Fibroblast of skin of left biceps (primary cell): Measurements from ENCODE around the gene AKT1S1.

ENCODE experiments used
- DNase-seq, 2 experiments: peaks; one replicate each; pipeline ENCODE4 v3.0.0-alpha.2; 2013; ENCODE audit warnings: low read depth in 2 of 2

AKT1S1 gene

DNA sequence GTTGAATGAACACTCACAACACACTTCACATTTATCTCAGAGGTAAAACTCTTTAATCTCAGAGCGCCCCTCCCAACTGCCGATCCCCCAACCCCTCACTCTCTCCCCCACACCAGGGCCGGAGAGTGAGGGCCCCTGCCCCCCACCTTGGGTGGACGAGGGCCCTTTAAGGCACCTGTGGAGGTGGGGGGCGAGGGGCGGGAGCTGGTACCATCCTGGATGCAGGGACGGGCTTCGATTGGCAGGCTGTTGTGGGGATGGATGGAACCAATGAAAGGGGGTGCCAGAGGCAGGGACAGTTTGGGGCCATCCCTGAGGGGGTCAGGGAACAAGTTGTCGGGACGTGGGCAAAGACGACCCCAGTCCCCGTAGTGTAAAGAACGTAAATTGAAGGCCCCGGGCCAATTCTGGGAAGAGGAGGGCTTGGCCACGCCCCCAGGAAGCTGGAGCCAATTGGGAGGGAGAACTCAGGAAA is 8.1 kb downstream of the AKT1S1 start:
- DNase-seq: no peak

DNA sequence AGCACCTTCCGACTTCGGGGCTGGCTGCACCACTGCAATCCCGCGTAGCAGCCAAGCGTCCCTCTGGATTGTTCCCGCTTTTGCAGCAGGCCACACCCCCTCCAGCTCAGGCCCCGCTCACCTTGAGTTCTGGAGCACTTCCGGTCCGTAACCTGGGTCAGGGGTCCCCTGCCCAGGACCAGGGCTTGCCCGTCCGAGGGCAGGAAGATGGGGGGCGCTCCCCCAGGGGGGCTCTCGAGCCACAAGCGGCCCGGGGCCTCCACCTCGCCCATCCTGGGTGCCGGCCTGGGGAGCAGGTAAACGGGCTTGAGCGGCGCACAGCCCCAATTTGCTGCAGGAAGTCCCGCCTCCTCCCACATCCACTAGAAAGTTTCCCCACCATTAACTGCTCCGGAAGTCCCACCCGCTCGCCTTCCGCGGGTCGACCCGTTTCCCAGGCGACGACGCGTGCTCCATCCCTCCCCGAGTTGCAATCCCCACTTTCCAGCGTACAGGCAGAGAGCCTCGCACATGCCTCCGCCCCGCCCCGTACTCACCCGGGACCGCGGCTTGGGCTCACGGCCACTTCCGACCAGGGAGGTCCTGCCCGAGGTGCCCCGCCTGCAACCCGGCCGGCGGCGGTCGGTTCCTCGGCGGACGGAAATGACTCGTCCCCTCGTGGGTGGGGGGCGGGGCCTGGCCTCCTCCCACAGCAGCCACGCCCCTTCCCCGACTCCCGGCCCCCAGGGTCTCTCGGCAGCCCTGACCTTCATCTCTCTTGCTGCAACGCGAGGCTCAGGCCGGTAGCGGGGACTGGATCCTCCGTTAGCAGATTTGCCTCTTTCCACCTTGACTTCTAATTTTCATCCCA is 10.0 kb downstream of the AKT1S1 start, which contains the start of gene PNKP:
PNKP (minus strand) TSS at position 644 of the 850 bp plus-strand sequence; CDS start at position 272, 372 bp downstream.
- DNase-seq: peak; percentile 54 to 58

DNA sequence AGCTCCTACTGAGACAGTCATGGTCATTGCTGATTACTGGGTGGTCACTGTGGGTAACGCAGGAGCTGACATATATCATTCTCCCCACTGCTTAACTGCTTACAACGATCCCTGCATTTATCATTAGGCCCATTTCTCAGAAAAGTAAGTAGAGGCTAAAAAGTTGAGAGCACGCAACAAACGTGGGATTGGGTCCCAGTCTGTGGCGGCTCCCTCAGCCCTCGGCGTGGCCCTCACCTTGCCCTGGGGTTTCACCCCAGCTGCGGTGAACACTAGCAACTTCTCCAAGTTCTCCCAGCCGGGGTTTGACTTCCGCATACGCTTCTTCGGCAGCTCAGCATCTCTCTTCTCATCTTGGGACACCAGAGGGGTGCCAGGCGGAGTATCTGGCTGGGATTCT is 12.3 kb downstream of the AKT1S1 start:
- DNase-seq: no peak

DNA sequence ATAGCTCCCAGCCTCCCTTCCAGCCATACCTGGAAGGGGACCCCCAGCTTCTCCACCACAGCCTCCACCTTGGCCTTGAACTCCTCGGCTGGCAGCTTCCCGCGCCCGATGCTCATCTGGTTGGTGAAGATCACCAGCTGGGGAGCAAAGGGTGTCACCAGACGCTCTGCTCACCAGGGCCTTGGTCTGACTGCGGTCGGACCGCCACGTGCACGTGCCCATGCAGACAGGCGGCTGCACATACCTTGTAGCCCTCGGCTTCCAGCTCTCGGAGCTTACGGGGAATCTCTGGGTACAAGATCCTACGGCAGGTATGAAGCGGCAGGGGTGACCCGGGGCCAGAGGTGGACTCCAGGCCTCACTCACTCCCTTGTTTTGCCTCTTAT is 13.2 kb downstream of the AKT1S1 start:
- DNase-seq: no peak

DNA sequence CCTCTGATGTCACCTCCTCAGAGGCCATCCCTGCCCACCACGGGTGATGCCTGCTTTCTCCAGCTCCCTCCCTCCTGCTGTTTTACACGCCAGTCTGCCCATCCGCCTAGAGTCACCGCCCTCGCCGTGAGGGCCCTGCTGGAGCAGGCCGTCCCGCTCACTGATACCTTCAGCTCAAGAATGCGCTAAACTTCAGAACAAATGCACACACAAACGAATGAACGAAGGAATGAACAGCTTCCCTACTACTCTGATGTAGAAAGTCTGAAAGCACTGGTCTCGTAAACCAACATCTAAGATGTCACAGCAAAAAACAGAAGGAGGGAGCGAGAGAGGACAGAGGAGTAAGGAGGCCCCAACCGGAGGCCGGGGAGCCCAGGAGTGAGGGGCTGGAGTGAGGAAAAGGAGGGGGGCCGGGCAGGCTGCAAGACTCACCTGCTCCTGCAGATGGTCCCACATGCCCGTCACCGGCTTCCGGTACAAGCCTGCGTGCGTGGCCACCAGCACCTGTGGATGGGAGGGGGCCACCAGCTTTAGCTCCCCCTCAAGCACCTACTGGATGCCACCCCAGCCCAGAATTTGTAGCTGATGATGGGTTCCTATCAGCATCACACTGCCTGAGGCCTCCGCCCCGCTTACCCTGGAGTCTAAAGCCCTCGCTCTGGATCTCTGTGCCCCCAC is 13.8 kb downstream of the AKT1S1 start:
- DNase-seq: no peak

DNA sequence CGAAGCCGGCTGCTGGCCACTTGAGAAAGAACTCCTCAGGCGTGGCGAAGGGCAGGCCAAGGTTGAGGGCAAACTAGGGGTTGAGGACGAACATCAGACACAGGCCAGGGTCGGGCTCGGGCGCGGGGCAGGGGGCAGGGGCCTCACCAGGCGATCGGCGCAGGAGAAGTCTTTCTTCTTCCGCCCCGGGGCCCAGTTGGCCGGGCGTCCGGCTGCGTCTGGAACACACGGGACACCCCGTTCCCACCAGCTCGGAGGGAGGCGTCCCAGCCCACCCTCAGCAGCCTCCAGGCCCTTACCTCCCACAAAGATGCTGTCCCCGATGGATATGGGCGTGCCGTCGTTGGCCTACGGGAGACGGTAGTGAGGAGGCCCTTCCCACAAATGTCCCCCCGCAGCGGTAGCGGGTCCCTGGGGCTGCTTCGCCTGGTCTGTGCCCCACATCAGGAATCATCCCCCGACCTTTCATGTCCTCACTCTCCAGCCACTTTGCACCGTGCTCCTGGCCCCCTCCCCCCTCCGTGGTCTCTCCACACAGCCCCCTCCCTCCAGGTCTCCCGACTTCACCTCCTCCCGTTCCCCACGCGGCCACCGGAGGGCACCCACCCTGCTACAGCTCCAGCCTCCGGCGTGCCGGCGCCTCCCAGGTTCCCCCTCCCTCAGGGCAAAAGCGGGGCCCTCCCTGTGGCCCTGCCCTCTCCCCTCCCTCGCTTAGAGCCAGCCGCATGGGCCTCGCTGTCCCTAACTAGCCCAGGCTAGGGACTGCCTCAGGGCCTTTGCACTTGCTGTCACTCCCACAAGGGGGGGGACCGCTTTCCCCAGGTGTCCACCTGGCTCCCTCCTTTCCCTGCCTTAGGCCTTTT is 14.5 kb downstream of the AKT1S1 start:
- no peak for DNase-seq

DNA sequence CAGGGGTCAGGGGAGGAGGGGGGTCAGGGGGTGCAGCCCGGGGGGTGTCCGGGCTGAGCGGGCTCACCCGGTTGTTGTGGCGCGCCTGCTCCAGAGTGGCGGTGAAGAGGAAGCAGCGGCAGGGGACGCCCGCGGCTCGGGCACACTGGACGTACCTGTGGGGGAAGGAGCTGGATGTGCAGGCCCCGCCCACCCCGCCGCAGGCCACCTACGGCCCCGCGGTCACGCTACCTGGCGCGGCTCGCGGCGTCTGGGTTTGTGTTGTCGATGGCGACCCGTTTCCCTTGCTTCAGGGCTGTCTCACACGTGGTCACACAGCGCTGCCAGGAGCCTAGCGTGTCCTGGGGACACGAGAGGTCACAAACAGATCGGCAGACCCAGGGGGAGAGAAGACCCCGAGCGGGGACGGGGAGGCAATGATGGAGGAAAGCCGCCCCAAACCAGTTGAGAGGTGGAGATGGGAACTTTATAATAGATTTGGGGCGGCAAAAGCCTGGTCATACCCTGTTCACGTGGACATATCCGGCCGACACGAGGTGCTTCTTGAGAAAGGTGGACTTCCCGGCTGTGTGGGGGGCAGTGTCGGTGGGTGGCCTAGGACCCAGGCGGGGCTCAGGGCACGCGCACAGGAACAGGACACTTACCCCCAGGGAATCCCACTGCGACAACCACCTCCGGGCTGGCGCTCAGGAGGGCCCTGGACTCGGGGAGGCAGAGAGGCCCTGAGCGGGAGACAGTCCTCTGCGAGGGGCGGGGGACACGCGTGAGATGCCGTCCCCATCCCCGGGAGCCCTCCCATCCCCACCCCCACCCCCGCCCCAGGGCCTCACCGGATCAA is 15.4 kb downstream of the AKT1S1 start:
- no peak for DNase-seq

DNA sequence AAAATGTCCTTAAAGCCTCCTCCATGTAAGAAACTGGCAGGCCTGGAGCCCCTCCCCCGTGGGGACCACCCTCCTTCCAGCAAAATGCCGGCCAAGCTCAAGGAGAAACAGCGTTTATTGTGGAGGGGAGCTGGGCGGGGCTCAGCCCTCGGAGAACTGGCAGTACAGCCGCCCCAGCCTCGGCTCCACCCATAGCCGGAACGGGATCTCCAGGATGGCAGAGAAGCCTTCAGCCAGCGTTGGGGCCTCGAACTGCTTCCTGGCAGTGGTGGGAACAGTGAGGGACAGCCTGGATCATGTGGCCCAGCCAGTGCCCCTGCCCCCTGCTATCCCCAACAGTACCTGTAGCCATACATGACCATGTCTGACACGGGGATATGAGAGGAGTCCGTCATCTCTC is 16.0 kb downstream of the AKT1S1 start:
- no peak for DNase-seq

DNA sequence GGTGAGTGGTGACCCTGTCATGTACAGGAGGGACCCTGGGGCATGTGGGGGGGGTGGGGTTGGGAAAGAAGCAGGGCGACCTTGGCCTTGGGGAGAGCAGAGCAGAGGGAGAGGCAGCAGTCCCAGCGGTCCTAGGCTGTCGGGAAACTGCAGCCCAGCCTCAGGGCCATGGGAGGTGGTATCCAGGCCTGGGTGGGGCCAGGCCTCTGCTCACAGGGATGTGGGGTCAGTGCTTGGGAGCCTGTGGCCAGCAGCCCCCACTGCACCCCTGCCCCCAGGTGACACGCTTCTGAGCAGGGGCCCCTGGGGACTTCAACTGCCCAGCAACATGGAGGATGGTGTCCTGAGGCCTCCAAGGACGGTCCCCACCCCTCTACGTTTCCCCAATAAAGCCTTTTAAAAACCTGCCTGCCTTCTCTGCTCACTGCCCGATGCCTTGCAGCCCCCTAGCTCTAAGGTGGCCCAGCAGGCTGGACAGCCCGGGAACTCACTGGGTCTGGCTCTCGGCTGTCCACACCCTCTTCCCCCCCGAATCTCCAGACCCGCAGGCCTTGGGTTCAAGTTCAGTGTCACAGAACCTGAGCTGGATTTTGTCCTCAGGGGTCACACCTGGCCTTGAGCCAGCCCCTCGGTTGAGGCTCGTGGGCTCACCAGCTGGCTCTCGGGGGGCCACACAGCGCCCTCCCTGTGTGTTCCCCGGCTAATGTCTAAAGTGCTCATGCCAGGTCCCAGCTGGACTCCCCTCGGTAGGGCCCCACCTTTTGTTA is 16.6 kb downstream of the AKT1S1 start:
- DNase-seq: no peak

DNA sequence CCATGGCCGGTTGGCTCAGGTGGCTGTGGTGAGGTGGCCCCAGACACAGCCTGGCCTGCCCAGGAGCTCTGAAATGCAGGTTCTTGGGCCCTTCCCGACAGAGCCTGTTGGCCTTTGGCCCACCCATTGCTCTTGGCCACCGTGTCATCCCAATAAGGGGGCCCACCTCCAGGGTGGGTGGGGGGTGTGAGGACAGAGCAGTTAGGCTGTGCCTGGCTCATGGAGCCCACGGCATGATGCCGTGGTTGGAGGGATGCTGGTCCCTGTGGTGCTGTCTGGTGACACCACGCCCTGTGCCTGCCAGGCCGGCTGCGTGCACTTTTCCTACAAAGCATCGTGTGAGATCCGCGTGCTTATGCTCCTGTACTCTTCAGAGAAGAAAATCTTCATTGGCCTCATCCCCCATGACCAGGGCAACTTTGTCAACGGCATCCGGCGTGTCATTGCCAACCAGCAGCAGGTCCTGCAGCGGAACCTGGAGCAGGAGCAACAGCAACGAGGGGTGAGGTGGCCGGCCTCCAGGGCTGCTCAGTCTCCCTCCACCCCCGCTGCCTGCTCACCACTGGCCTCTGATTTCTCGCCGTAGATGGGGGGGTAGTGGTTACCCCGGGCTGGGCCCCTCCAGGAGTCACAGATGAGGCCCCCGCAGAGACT is 17.3 kb downstream of the AKT1S1 start:
- no peak for DNase-seq

DNA sequence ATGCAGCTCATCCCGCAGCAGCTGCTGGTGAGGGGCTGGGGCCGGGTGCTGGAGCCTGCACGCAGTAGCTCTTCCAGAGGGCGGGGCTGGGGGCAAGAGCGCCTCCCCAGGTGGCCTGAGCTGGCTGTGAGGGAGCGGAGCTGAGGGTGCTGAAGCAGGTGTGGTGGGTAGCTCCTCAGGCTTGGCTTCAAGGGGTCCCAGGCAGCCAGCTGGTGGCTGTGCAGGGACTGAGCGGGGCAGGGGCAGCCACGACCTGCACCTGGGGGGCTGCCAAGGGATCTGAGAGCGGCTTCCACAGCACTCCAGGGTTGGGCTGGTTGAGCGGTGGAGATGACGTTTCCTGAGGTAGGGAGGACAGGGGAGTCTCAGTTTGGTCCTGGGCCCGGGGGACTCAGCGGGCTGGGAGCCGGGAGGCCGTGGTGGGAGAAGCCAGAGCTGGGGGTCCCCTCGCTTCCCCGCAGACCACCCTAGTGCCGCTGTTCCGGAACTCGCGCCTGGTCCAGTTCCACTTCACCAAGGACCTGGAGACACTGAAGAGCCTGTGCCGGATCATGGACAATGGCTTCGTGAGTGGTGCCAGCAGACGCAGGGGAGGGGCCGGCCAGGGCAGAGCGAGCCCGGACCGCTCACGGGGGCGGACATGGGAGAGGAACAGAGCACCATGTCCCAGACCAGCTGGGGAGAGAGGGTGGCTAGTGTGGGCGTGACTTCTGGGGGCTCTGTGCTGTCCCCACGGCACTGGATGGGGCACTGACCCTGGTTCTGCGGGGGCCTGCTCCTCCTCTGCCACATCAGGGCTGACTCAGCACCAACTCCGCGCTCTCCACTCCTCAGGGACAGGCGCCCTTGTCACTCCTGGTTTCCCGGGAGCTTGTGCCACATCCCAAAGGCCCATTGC is 18.8 kb downstream of the AKT1S1 start:
- no peak for DNase-seq

DNA sequence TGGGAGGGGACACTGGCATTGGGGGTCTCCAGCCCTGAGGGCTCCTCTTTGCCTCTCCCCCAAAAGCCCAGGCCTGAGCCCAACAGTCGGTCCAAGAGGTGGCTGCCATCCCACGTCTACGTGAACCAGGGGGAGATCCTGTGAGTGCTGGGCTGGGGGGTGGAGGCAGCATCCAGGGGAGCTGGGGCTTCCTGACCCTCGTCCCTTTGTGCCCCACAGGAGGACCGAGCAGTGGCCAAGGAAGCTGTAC is 19.4 kb downstream of the AKT1S1 start:
- no peak for DNase-seq

DNA sequence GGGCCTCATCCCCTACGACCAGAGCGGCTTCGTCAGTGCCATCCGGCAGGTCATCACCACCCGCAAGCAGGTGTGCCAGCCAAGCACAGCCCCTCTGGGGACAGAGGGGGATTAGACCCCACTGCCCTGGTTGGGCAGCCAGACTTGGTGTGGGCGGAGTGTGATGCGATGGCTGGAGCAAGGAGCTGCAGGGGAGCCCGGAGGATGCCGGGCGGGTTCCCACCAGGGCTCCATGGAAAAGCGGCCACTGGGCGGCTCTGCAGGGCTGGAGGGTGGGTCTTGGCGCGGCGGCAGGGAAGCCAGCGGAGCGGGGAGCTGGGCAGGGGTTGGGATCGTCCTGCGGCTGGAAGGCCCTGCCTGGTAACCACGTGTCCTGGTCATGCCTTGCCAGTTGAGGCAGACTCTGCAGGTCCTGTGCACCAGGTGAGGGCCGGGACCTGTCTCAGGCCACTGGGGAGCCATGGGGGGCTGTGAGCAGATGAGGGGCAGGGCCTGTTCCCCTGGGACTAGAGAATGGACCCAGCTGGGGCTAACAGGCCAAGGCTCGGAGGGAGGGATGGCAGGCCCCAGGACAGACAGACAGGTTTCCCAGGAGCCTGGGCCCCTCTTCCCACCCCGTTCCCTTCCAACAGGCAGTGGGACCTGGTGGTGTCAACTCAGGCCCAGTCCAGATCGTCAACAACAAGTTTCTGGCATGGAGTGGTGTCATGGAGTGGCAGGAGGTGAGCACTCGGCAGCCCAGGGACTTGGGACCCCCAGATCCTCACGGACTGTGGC is 19.9 kb downstream of the AKT1S1 start:
- DNase-seq: no peak

DNA sequence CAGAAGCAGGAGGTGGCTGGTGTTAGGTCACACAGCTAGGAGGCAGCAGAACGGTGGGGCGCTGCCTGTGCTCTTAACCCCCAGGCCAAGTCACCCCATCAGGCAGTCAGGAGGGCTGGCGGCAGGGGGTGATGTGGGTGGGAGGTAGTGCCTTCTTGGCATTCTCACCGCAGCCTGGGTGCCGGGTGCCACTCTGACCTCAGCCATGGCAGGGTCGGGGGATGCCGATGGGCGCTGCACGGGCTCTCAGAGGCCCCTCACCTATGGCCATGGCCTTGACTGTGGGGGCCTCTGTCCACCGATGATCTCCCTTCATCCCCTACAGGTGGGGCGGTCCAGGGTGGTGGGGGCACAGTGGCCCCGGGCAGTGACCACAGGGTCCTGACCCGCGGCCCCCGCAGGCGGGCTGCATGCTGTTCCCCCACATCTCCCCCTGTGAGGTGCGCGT is 20.6 kb downstream of the AKT1S1 start:
- no peak for DNase-seq

DNA sequence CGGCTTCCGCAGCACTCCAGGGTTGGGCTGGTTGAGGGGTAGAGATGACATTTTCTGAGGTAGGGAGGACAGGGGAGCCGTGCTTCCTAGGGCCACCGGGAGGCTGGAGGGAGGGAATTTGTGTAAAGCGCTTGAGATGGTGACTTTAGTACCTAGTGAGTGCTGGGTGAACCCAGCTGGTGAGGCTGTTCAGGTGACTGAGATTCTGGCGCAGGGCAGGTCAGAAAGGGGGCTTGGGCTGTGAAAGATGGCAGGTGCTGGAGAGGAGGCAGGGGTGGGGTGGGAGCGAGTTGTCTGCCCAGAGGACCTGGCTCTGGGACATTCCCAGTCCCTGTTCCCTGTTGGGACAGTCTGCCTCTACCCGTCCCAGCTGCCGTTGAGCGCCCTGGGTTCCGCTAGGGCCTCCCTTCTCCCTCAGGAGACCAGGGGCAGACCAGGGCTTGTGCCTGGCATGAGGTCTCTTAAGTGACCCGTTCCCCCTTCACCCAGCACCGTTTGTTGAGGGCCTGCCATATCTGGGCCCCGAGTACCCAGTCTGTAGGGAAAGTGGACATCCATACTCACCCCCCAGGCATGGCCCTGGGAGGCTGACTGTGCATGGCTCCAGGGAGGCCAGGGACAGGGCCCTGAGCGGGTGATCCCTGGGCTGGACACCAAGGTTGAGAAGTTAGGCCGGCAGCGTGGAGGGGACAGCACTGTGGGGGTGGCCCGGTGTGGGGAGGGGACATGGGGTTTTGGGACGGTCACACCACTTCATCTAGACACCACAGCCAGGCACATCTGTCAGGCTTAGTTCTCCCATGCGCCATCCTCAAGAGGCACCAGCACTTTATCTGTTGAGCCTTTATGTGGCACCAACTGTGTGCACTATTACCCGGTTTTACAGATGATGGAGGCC is 21.2 kb downstream of the AKT1S1 start:
- no peak for DNase-seq

DNA sequence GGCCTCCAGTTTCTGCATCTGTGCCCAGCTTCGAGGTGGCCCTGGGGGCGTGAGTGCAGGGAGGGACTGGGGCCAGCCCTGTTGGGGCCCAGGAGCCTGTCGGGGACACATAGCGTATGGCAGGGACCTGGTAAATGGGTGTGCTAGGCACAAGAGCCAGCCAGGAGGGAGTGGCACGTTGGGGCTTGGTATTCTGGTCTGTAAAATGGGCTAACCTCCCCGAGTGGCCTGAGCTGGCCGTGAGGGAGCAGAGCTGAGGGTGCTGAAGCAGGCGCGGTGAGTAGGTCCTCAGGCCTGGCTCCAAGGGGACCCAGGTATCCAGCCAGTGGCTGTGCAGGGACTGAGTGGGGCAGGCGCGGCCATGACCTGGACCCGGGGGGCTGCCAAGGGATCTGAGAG is 21.9 kb downstream of the AKT1S1 start:
- DNase-seq: no peak
